Measurements from ENCODE around the gene MYO5C. TPM values are rescaled to one million over a fixed set of nuclear protein-coding genes. Genes with fewer than 3 reads are reported as not detected.

The MYO5C gene
- total and polyA plus RNA-seq, 10 of the 15 experiments (the other 5 are each of a cell fraction or from before 2014, with no cell fraction given), result 0.29 to 1.3 (median 0.75) TPM

MicroRNAs encoded within 50 kb of the gene (microRNA counts, 767-probe panel; counts per million panel counts)
- microRNA hsa-miR-1266, result 784 counts per million, percentile 18 among the panel's probes with 10 or more counts

Small RNA genes lying within 50 kb of the gene (microRNA-seq; reads per million reads assigned to microRNA genes)
- gene MIR1266, result 0.75 reads per million

Small RNA genes lying within 50 kb of the gene (small RNA-seq; reads per million reads assigned to genes)
- gene MIR1266 (0.12 reads per million), gene RF00019 (not detected)

Other genes with a start within 250 kb of the MYO5C start
- 8.2 TPM in 2 replicates for gene BCL2L10, start 183.0 kb downstream of the MYO5C start, total RNA-seq (2014; rRNA removed)
- 4.5 and 5.2 TPM in 2 replicates for gene BCL2L10, start 183.0 kb downstream of the MYO5C start, total RNA-seq (2014; rRNA removed; fragmentation: Illumina TruSeq; extraction: Trizol)
- 6.9 and 7.3 TPM in 2 replicates for gene BCL2L10, start 183.0 kb downstream of the MYO5C start, total RNA-seq (2021)
- gene BCL2L10, start 183.0 kb downstream of the MYO5C start, polyA plus RNA-seq (2011; rRNA removed), result 0.90 and 1.1 TPM in 2 replicates
- 3.9 and 4.8 TPM in 2 replicates for gene BCL2L10, start 183.0 kb downstream of the MYO5C start, polyA plus RNA-seq (2014; fragmentation: Illumina TruSeq; extraction: Trizol)
- 1 to 10 TPM in 1 of 2 experiments, under 1 TPM in 1; 0.64 to 2.6 TPM for gene BCL2L10, start 183.0 kb downstream of the MYO5C start, polyA plus RNA-seq (2014; fragmentation: Nextera tagmentation; extraction: Ambion mirVana)
- gene BCL2L10, start 183.0 kb downstream of the MYO5C start, polyA plus RNA-seq (2014; rRNA removed), result 8.3 and 9.9 TPM in 2 replicates
- gene BCL2L10, start 183.0 kb downstream of the MYO5C start, polyA plus RNA-seq (2016; fragmentation: Nextera tagmentation; extraction: Ambion mirVana), result 1 to 10 TPM; 8.0 to 9.1 TPM
- gene GNB5, start 104.4 kb downstream of the MYO5C start, total RNA-seq (2014; rRNA removed), result 16.8 and 18.4 TPM in 2 replicates
- gene GNB5, start 104.4 kb downstream of the MYO5C start, total RNA-seq (2014; rRNA removed; fragmentation: Illumina TruSeq; extraction: Trizol), result 10.0 and 10.4 TPM in 2 replicates
- gene GNB5, start 104.4 kb downstream of the MYO5C start, total RNA-seq (2021), result 16.8 and 16.9 TPM in 2 replicates
- gene GNB5, start 104.4 kb downstream of the MYO5C start, polyA plus RNA-seq (2011; rRNA removed), result 11.3 and 14.6 TPM in 2 replicates
- gene GNB5, start 104.4 kb downstream of the MYO5C start, polyA plus RNA-seq (2014; fragmentation: Illumina TruSeq; extraction: Trizol), result 10.4 and 10.6 TPM in 2 replicates
- gene GNB5, start 104.4 kb downstream of the MYO5C start, polyA plus RNA-seq (2014; fragmentation: Nextera tagmentation; extraction: Ambion mirVana), result 1 to 10 TPM; 2.4 to 4.7 TPM
- 15.8 and 15.9 TPM in 2 replicates for gene GNB5, start 104.4 kb downstream of the MYO5C start, polyA plus RNA-seq (2014; rRNA removed)
- 10 to 100 TPM; 23.4 to 25.9 TPM for gene GNB5, start 104.4 kb downstream of the MYO5C start, polyA plus RNA-seq (2016; fragmentation: Nextera tagmentation; extraction: Ambion mirVana)
- 32.4 and 33.1 TPM in 2 replicates for gene MYO5A, start 233.1 kb upstream of the MYO5C start, total RNA-seq (2014; rRNA removed)
- gene MYO5A, start 233.1 kb upstream of the MYO5C start, total RNA-seq (2014; rRNA removed; fragmentation: Illumina TruSeq; extraction: Trizol), result 32.1 and 35.0 TPM in 2 replicates
- gene MYO5A, start 233.1 kb upstream of the MYO5C start, total RNA-seq (2021), result 30.2 and 34.6 TPM in 2 replicates
- 42.9 and 44.5 TPM in 2 replicates for gene MYO5A, start 233.1 kb upstream of the MYO5C start, polyA plus RNA-seq (2011; rRNA removed)
- 26.8 and 41.0 TPM in 2 replicates for gene MYO5A, start 233.1 kb upstream of the MYO5C start, polyA plus RNA-seq (2014; fragmentation: Illumina TruSeq; extraction: Trizol)
- gene MYO5A, start 233.1 kb upstream of the MYO5C start, polyA plus RNA-seq (2014; fragmentation: Nextera tagmentation; extraction: Ambion mirVana), result 1 to 10 TPM; 4.2 to 4.3 TPM
- 29.8 and 30.4 TPM in 2 replicates for gene MYO5A, start 233.1 kb upstream of the MYO5C start, polyA plus RNA-seq (2014; rRNA removed)
- 10 to 100 TPM; 17.6 to 18.1 TPM for gene MYO5A, start 233.1 kb upstream of the MYO5C start, polyA plus RNA-seq (2016; fragmentation: Nextera tagmentation; extraction: Ambion mirVana)

All from GM12878 (cell line).